ENCODE results near the gene CXCL12.

Gene CXCL12

DNA sequence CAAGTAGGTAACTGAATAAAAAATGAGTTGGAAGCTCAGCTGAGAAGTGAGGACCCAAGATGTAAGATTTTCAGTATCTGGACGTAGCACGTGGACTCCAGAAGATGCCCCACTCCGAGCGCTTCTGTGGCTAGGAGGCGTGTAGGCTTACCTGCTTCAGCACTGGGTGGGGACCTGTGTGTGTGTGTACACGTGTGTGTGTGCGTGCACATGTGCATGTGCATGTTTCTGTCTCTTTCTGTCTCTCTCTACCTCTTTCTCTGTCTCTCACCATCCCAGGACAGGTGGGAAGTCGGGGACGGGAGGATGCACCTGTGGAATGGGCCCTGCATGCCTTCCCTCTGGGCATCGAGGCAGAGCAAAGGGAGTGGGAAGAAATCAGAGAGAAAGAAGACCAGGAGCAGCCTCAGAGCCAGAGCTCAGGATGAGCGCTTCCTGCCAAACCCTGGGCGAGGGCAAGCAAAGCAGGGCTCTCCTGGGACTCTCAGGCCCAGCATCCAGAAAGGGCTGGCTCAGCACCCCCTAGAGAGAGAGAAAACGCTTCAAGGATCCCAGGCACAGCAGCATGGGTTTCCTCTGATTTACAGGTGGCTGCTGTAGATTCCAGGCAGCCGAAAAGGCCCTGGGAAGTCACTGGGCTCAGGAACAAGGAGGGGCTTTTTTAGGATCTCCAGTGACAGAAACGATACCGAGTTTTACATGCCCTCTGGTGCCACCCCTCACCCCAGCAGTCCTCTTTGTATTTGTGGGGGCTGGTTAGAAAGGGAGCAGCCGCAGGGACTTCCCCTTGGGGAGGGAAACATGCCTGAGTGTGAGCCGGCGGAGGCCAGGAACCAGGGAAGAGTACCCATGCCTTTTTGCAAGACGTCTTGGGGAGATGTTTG is 28.5 kb downstream of the CXCL12 start:
- Mint-ChIP-seq H3K4me1 (ENCODE audit: low read depth) (no peaks in the 10 kb centered on the region), H3K9me3 (no peaks in the 10 kb centered on the region), H3K4me3 (no peak overlapping the region), H3K36me3 (ENCODE audit: low read depth) (no peaks in the 10 kb centered on the region), H3K27me3 (peaks cover 2% of the 10 kb centered on the region), H3K27ac (no peak overlapping the region)
- intact Hi-C loops (cut with micrococcal nuclease) = no loop called here

DNA sequence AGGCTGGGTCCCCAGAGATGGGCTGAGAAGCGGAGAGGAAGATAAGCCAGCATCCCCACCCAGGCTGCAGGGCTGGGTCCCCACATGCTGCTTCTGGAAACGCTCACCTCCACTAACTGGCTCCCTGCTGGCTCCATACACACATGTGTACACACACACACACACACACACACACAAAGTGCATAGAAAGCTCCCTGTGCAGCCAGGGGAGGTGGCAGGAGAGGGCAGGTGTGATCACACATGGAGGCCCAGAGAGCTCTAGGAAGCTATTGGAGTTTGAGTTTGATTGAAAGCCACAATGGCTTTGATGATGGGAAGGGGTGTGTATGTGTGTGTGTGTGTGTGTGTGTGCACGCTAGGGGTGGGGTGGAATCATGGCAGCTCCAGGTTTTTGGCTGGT is 29.3 kb downstream of the CXCL12 start:
- intact Hi-C loops (cut with micrococcal nuclease) = no loop called here
- no peaks in the 10 kb centered on the region for H3K9me3 Mint-ChIP-seq
- H3K27ac Mint-ChIP-seq = no peak overlapping the region
- no peaks in the 10 kb centered on the region for H3K4me1 Mint-ChIP-seq (ENCODE audit: low read depth)
- H3K4me3 Mint-ChIP-seq = no peak overlapping the region
- peaks cover 2% of the 10 kb centered on the region for H3K27me3 Mint-ChIP-seq
- H3K36me3 Mint-ChIP-seq (ENCODE audit: low read depth) = no peaks in the 10 kb centered on the region

DNA sequence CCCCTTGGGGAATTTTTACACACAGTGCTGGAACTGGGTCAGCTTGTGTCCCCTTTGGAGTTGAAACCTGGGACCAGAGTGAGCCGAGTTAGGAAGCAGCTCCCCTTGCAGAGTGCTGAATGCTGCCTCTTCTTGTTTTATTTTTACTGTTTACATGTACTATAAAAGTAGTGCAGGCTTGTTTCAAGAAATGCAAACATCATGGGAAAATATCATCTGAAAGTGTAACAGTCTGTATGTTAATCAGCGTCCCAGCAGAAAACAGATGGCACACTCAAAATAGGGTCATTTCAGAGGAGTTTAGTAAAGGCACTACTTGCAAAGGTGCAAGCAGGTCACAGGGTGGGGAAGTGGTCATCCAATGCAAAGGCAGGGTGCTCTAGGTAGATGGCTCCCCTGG is 30.1 kb downstream of the CXCL12 start:
- H3K4me1 Mint-ChIP-seq (ENCODE audit: low read depth) = no peaks in the 10 kb centered on the region
- H3K27ac Mint-ChIP-seq = no peak overlapping the region
- H3K27me3 Mint-ChIP-seq = peaks cover 2% of the 10 kb centered on the region
- no peaks in the 10 kb centered on the region for H3K9me3 Mint-ChIP-seq
- no peaks in the 10 kb centered on the region for H3K36me3 Mint-ChIP-seq (ENCODE audit: low read depth)
- intact Hi-C loops (cut with micrococcal nuclease) = no loop called here
- no peak overlapping the region for H3K4me3 Mint-ChIP-seq

DNA sequence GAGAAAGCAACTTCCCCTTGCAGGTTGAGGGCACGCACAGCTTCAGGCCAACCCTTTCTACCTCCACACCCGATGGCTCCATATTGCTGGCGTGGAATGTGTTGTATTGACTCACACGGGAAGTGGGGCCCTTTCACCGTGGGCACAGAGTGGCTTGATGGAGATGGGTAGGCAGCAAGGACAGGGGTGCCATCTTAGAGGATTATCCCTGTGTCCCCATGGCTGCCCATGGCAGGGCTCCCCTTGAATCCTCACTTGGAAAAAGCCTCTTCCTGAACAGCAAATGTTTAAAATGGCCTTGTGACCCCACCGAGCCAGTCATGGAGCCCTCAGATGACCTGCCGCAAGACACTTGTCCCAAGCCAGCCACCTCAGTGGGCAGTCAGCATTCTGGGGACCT is 31.2 kb downstream of the CXCL12 start:
- Mint-ChIP-seq H3K4me3 (no peak overlapping the region), H3K36me3 (ENCODE audit: low read depth) (no peaks in the 10 kb centered on the region), H3K27ac (no peak overlapping the region), H3K4me1 (ENCODE audit: low read depth) (no peaks in the 10 kb centered on the region), H3K9me3 (no peaks in the 10 kb centered on the region), H3K27me3 (peaks cover 2% of the 10 kb centered on the region)
- intact Hi-C loops (cut with micrococcal nuclease) = no loop called here

DNA sequence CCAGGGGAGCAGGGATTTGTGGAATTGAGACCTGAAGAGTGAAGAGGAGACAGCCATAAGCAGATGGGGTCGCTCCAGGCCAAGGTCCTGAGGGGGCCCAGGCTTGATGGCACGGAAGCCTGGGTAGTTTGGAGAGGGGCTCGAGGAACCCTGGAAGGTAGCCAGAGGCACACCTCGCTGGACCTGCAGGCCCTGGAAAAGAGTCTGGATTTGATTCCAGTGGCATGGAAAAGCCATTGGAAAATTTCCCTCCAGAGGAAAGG is 31.8 kb downstream of the CXCL12 start:
- peaks cover 2% of the 10 kb centered on the region for H3K27me3 Mint-ChIP-seq
- no peak overlapping the region for H3K27ac Mint-ChIP-seq
- H3K4me1 Mint-ChIP-seq (ENCODE audit: low read depth) = no peaks in the 10 kb centered on the region
- H3K4me3 Mint-ChIP-seq = no peak overlapping the region
- intact Hi-C loops (cut with micrococcal nuclease) = no loop called here
- H3K9me3 Mint-ChIP-seq = no peaks in the 10 kb centered on the region
- no peaks in the 10 kb centered on the region for H3K36me3 Mint-ChIP-seq (ENCODE audit: low read depth)

DNA sequence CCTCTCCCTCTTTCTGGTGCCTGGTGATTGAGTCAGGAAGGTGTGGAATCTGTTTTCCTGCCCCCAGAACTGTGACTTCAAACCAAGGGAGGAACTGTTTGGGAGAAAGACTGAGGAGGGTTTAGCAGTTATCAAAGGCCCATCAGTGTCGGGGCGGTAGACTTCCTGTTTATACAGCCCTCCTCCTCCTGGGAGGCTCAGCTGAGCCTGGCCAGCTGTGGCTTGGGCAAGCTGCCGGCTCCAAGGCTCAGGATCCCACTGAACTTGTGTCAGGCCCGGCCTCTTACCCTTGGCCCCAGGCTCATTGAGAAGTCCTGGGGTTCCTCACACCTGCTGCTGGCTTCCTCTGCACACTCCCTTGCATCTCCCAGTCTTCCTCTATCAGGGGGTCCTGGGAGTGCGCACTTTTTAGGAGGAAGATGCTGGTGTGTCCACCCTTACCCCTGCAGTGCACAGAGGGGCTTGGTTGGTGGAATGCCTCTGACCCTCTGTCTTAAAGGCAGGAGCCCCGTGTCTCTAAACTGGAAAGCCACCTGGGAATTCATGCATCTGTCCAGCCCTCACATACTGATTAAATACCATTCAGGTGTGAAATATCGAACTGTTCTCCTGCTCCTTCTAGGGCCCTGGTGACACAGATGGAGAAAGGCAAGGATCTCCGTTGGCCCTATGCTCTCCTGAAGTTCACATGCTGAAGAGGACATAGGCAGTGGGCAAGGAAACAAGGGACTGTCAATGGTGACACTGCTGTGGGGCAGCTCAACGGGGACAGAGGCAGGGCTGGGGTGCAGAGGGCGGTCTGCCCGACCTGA is 32.4 kb downstream of the CXCL12 start:
- intact Hi-C loops (cut with micrococcal nuclease) = no loop called here
- Mint-ChIP-seq H3K27ac (no peak overlapping the region), H3K36me3 (ENCODE audit: low read depth) (no peaks in the 10 kb centered on the region), H3K4me1 (ENCODE audit: low read depth) (no peaks in the 10 kb centered on the region), H3K9me3 (no peaks in the 10 kb centered on the region), H3K4me3 (no peak overlapping the region), H3K27me3 (peaks cover 2% of the 10 kb centered on the region)

DNA sequence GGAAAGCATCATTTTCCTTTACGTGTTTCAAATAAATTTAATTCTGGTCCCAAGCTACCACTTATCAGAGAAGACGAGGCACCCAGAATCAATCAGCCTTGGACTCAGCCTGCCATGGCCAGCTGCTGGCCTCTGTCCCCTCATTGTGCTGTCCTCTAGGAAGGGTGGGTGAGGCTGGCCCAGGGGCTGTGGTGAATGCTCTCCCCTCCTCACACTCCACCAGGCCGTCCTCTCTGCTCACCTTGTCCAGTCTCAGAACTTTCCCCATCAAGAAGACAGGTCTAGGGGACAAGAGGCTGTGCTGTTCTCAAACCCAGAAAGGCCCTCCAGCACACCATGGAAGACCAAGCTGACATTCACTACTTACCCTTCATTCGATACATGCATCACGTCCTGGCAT is 36.4 kb downstream of the CXCL12 start:
- Mint-ChIP-seq H3K36me3 (ENCODE audit: low read depth) (no peaks in the 10 kb centered on the region), H3K4me3 (no peak overlapping the region), H3K9me3 (no peaks in the 10 kb centered on the region), H3K4me1 (ENCODE audit: low read depth) (no peaks in the 10 kb centered on the region), H3K27ac (no peak overlapping the region), H3K27me3 (peaks cover 2% of the 10 kb centered on the region)
- intact Hi-C loops (cut with micrococcal nuclease) = no loop called here

DNA sequence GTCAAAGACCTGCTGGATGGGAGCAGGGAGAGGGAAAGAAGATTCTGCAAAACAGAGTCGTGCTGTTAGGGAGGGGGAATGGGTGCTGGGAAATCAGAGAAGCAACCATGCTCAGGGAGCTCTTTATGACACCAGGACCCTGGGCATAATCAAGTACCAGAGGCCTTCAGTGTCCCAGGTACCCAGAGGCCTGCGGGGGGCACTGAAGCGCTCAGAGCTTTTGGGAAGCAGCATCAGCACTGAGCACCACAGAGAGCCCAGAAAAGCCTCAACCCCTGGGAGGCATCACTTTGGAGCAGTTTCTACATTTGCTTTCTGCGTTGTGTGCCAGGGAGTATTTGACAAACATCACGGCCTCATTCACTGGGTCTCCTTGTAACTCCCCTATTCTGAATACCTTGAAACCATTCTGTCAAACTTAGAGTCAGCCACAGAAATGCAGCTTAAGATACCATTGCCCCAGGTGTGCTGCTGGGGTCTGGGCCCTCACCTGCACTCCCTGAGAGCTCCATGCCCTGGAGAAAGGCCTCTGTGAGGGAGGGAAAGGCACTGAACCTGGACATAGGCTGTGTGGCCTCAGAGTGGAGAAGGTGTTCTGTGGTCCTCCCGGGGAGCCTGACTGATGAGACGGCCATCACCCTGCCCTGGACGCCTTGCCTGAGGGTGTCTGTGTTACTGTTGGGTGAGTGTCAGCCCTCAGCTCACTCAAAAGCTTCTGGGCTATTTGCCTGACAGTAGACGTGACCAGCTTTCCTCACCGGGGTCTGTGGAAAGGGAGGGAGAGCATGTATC is 37.1 kb downstream of the CXCL12 start:
- H3K27me3 Mint-ChIP-seq = peaks cover 6% of the 10 kb centered on the region
- H3K4me3 Mint-ChIP-seq = no peak overlapping the region
- no peaks in the 10 kb centered on the region for H3K36me3 Mint-ChIP-seq (ENCODE audit: low read depth)
- H3K9me3 Mint-ChIP-seq = no peaks in the 10 kb centered on the region
- no peak overlapping the region for H3K27ac Mint-ChIP-seq
- intact Hi-C loops (cut with micrococcal nuclease) = no loop called here
- no peaks in the 10 kb centered on the region for H3K4me1 Mint-ChIP-seq (ENCODE audit: low read depth)

DNA sequence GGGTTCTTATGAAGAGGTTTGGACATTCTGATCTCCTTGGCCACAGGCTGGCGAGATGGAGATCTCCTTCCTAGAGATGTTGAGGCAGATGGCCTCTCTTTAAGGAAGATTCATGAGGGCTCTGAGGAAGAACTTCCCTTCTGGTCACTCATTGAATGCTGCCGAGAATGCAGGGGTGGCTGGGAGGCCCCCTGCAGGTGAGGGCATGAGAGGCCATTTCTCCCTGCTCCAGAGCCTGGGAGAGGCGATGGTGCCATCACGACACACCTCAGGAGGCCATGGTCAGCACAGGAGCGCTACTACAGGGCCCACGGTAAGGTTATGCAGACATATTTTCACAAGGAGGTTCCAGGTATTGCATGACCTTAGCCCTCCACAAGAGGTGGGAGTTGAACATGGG is 40.2 kb downstream of the CXCL12 start:
- Mint-ChIP-seq H3K9me3 (no peaks in the 10 kb centered on the region), H3K4me3 (no peak overlapping the region), H3K27me3 (peaks cover 4% of the 10 kb centered on the region), H3K36me3 (ENCODE audit: low read depth) (no peaks in the 10 kb centered on the region), H3K4me1 (ENCODE audit: low read depth) (no peaks in the 10 kb centered on the region), H3K27ac (no peak overlapping the region)
- intact Hi-C loops (cut with micrococcal nuclease) = no loop called here

DNA sequence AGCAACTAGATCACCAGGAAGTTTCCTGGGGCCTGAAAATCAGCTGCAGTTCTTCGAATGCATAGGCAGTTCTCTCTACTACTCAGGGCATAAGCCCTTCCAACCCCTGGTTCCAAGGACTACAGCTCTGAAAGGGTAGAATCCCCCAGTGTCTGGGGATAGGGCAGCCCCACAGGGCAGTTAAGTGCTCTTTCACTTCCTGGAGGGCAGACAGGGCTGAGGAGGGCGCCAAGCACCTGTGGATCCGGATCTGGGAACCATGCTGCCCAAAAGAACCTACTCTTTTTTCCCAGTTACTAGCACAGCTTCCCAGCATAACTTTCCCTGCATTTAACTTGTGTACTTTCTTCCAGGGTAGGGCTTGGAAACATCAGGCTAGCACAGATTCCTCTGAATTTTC is 41.1 kb downstream of the CXCL12 start:
- H3K27me3 Mint-ChIP-seq = peaks cover 4% of the 10 kb centered on the region
- H3K4me3 Mint-ChIP-seq = no peak overlapping the region
- intact Hi-C loops (cut with micrococcal nuclease) = no loop called here
- H3K27ac Mint-ChIP-seq = no peak overlapping the region
- no peaks in the 10 kb centered on the region for H3K9me3 Mint-ChIP-seq
- no peaks in the 10 kb centered on the region for H3K36me3 Mint-ChIP-seq (ENCODE audit: low read depth)
- no peaks in the 10 kb centered on the region for H3K4me1 Mint-ChIP-seq (ENCODE audit: low read depth)

DNA sequence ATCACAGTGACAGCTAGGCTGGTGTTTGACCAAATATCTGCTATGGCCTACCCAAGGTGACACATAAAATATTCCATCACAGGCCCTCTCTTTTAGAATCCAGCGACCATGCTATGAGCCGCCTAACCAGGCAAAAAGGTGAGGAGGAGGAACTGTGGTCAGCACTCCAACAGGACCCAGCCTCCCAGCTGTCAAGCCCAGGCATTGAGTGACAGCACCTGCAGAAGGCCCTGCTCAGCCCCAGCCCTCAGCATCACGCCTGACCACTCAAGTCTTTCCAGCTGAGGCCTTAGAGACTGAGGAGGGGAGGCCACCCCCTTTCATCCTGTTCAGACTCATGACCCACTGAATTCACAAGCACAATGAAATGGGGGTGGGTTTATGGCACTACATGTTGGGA is 43.0 kb downstream of the CXCL12 start:
- H3K4me1 Mint-ChIP-seq (ENCODE audit: low read depth) = no peaks in the 10 kb centered on the region
- intact Hi-C loops (cut with micrococcal nuclease) = no loop called here
- H3K9me3 Mint-ChIP-seq = no peaks in the 10 kb centered on the region
- H3K27me3 Mint-ChIP-seq = peaks cover 4% of the 10 kb centered on the region
- no peaks in the 10 kb centered on the region for H3K36me3 Mint-ChIP-seq (ENCODE audit: low read depth)
- H3K4me3 Mint-ChIP-seq = no peak overlapping the region
- H3K27ac Mint-ChIP-seq = no peak overlapping the region

DNA sequence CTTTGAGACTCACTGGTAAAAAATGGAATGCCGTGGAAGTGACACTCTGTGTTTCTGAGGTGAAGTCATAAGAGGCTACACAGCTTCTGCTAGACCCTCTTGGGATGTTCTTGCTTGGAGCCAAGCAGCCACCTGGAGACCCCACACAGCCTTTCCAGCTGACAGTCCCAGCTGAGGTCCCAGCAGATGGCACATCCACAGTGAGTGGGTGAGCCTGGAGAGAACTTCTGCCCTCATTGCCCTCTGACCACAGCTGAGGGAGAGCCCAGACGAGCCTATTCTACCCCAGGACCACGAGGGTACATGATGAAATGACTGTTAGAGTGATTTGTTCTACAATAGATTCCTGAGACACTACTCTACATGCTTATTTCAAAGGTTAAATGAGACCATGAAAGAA is 44.3 kb downstream of the CXCL12 start:
- intact Hi-C loops (cut with micrococcal nuclease) = no loop called here
- H3K27ac Mint-ChIP-seq = no peak overlapping the region
- peaks cover 4% of the 10 kb centered on the region for H3K27me3 Mint-ChIP-seq
- H3K36me3 Mint-ChIP-seq (ENCODE audit: low read depth) = no peaks in the 10 kb centered on the region
- H3K9me3 Mint-ChIP-seq = no peaks in the 10 kb centered on the region
- H3K4me1 Mint-ChIP-seq (ENCODE audit: low read depth) = no peaks in the 10 kb centered on the region
- H3K4me3 Mint-ChIP-seq = no peak overlapping the region

DNA sequence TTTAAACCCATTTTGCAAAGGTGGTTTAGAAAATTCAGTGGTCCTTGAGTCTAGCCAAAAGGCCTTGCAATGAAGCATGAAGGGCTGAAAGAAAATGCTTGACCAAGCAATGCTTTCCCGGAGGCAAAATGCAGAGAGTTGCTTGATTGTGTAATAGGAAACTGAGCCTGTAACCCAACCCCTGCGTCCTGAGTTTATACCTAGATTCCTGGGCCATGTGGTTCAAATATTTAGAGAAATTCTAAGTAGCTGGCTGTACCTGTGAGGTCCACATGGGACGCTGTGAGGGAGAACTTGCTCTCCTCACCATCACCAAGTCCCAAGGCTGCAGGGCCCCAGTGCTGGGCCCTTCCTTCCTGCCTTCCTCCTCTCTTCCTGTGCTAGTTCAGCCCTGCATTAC is 45.7 kb downstream of the CXCL12 start:
- no peaks in the 10 kb centered on the region for H3K4me1 Mint-ChIP-seq (ENCODE audit: low read depth)
- peaks cover 4% of the 10 kb centered on the region for H3K27me3 Mint-ChIP-seq
- H3K9me3 Mint-ChIP-seq = no peaks in the 10 kb centered on the region
- H3K36me3 Mint-ChIP-seq (ENCODE audit: low read depth) = no peaks in the 10 kb centered on the region
- H3K4me3 Mint-ChIP-seq = no peak overlapping the region
- no peak overlapping the region for H3K27ac Mint-ChIP-seq
- intact Hi-C loops (cut with micrococcal nuclease) = no loop called here

DNA sequence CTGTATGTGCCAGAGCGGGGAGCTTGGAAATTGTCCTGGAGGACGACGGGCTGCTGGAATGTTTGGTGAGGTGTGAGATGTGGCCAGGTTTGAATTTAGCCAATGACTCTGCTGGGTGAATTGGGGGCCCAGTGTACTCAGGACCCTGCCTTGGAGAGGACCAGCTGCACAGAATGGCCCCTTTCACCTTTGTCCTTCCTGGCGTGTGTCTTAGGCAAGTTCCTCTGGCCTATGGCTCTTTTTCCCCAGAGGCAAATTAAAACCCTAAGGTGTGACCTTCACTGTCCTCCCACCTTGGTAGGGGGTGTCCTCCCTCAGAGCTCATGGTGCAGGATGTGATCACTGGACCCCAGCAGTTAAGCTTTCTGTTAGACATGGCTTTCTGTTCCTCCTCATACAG is 47.8 kb downstream of the CXCL12 start:
- Mint-ChIP-seq H3K4me1 (ENCODE audit: low read depth) (no peaks in the 10 kb centered on the region), H3K4me3 (no peak overlapping the region), H3K27me3 (no peaks in the 10 kb centered on the region), H3K36me3 (ENCODE audit: low read depth) (no peaks in the 10 kb centered on the region), H3K9me3 (no peaks in the 10 kb centered on the region), H3K27ac (no peak overlapping the region)
- intact Hi-C loops (cut with micrococcal nuclease) = no loop called here
